GM19240 (cell line): ENCODE measurements around the gene PSMA7.
"Not testable (repeated sequence)": the region's sequence is repeated elsewhere in the genome, so short reads cannot be mapped to it uniquely, and the experiment has no call there.

Source experiments
- DNase-seq: peaks from one replicate; pipeline ENCODE4 v3.0.0; 2011; ENCODE audit warnings: low spot score; ENCODE audit not compliant: insufficient read length

Gene PSMA7

DNA sequence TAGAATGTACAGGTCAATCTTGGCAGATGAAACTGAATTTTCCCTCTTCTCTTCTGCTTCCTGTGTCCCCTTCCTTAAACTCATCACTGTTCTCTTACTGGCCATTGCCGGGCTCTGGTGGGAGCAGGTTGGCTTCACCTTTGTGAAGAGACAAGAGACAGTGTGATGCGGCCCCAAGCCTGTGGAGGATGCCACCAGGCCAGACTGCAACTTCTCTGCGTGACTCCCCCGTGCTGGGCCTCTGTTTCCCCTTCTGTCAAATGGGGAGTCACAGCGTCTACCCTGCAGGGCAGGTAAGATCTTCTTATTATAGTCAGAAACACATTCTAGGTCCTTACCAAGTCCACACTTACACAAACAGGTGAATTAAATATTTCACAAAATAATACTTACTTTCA lies 22.8 kb downstream of the PSMA7 start:
- DNase-seq = no peak

GRCh38 chr20:62119591-62120364 lies 23.4 kb downstream of the PSMA7 start:
- no peak for DNase-seq

GRCh38 chr20:62119115-62119514 lies 24.1 kb downstream of the PSMA7 start:
- DNase-seq = no peak

GRCh38 chr20:62118113-62119043 lies 24.8 kb downstream of the PSMA7 start:
- DNase-seq = no peak

- no peak for DNase-seq
Observed at GRCh38 chr20:62117658-62118057, 25.5 kb downstream of the PSMA7 start.

GRCh38 chr20:62117362-62117646 lies 25.9 kb downstream of the PSMA7 start:
- DNase-seq = no peak

GRCh38 chr20:62116558-62117361 lies 26.4 kb downstream of the PSMA7 start:
- no peak for DNase-seq

DNA sequence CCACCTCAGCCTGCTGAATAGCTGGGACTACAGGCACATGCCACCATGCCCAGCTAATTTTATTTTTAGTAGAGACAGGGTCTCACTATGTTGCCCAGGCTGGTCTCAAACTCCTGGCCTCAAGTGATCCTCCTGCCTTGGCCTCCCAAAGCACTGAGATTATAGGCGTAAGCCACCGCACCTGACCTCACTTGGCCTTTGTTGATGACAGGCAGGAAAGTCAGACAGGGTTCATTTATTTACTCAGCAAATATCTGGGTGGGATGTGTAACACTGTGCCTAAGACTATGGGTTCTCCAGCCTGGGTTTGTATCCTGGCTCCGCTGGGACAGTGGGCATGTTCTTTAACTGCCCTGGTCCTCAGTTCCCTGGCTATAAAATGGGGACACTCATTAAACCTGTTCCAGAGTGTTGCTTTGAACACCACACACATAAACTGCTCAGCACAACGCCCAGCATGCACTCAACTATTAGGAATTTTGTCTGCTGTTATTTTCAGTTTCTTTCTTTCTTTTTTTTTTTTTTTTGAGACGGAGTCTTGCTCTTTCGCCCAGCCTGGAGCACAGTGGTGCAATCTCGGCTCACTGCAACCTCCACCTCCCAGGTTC lies 27.3 kb downstream of the PSMA7 start:
- not testable (repeated sequence) for DNase-seq

DNA sequence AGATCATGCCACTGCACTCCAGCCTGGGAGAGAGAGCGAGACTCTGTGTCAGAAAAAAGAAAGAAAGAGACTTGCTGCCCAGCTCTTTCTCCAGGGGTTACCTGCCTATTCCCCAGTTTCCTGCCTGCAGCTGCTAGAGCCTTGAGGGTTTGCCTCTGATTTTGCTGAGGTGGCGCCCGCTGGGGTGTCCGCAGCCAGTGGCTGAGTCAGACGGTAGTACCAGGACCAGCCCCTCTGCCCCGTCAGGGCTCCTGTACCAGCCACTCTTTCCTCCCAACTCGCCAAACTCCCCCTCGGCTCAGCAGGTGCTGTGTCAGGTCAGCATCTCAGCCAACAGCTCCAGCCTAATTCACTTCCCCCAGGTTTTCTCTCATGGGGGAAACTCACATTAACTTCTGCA lies 28.3 kb downstream of the PSMA7 start:
- DNase-seq = no peak

DNA sequence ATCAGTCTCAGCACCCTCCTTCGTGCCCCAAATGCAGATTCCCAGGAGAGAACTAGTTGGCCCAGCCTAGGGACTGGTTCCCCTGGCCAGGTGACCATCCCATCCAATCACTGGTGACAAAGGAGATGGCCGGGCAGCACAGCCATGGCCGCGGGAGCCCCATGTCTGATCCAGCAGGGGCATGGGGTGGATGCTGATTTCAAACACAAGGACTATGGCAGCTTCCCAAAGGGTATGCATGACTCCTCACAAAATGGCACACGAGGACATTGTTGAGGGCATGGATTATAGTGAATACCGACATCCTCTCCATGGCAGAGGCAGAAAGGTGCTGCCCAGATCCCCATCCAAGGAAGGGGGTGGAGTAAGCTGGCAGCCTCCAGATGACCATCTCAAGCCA lies 30.8 kb downstream of the PSMA7 start:
- DNase-seq = no peak

- DNase-seq = no peak
Observed at GRCh38 chr20:62111148-62111547, 32.0 kb downstream of the PSMA7 start.

DNA sequence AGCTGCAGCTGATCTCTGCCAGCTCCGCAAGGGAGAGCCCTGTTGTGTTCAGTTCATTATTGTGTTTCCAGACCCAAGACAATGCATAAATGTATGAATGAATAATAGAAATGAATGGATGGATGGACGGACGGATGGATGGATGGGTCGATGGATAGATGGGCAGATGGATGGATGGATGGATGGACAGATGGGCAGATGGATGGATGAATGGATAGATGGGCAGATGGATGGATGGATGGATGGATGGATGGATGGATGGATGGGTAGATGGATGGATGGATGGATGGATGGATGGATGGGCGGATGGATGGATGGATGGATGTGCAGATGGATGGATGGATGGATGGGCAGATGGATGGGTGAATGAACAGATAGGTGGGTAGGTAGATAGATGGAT lies 37.6 kb downstream of the PSMA7 start:
- DNase-seq = no peak

DNA sequence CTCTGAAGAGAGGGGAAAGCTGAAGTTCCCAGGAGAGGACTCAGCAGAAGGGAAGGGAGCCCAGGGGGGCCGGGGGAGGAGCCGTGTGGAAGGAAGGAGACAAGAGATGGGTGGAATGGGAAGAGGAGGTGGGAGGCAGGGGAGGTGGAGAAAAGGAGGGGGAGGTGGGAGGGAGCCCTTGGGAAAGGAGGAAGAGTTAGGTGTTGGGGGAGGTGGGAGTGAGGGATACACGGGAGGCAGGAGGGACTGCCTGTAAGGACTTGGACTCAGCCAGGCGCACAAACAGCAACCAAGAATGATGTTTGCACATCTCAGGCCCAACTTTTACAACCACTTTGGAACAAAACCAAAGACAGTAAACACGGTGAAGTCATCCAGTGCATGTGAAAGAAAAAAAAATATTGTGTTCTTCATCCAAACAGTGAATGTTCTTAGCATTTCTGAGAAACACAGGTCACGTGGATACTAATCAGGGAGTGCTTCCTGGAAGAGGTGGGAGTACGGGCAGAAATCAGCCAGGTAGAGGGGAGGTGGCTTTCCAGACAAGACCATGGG lies 38.3 kb downstream of the PSMA7 start:
- DNase-seq = no peak

- DNase-seq = no peak
Observed at GRCh38 chr20:62104234-62104789, 38.9 kb downstream of the PSMA7 start.

DNA sequence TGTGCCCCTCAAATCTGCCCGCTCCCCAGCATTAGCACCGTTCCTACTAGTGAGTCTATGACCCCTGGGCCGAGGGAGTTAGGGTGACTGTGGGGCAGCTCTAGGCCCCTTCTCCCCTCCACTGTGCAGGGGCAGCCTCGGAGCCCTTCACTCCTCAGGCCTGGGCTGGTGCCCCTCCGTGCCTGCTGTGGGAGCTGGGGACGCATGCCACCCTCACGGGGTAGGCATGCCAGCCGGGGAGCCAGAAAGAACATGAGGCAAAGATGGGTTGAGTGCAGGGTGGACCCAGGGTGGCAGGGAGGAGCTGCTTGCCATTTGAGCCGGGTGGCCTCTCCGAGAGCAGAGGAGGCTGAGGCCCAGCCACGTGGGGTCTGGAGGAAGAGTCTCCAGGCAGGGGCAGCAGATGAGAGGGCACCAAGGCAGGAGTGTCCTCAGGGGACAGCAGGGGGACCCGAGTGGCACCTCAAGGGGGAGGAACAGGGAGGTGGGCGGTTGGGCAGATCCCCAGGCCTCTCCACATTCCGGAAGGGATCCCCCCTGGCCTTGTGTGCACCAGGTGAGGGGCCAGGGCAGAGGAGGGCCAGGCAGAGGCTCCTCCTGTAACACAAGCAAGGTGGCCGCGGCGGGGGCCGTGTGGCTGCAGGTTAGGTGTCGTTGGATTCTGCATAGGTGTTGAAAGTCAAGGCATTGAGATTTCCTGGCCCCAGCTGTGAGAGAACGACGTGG lies 39.5 kb downstream of the PSMA7 start:
- no peak for DNase-seq

- DNase-seq = no peak
Observed at GRCh38 chr20:62101078-62101477, 42.1 kb downstream of the PSMA7 start.

- no peak for DNase-seq
Observed at GRCh38 chr20:62097881-62098407, 45.2 kb downstream of the PSMA7 start.

DNA sequence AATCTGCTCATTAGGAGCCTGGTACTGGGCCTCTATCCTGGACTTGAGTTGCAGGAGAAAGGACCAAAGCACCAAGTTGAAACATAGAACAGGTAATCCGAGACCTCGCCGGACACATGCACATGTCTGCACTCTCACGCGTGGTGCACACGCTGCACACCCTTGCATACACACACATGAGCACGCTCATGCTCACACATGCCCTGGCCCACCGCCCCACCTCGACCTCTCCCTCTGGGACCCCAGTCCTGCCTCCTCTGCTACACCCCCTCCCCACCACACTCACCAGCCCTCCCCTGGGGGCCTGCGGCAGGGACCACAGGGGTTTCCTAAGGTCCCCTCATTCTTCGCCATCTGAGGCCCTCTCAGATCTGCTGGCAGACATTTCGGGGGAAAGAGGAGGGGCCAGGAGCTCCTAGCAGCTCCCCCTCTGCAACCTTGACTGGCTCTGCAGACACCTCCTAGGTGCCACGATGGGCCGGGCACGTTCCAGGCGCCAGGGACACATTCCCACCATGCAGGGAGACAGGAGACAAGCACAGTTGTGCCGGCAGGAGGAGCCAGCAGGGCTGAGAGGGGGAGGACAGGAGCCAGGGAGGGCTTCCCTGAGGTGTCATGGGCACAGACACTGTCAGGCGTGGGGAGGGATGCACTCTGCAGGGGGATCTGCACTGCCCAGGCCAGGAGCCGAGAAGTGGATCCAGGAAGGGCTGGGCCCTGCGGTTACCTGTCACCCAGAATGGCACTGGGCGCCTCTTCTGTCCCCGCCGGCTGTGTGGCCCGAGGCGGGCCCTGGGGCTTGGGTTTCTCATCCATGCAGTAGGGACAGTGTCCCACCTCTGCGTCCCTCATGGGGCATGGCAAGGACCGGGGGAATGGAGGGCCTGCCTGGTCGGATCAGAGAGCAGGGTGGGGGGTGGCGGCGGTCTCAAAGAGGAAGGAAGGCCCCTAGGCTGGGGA lies 46.5 kb downstream of the PSMA7 start:
- DNase-seq = no peak

DNA sequence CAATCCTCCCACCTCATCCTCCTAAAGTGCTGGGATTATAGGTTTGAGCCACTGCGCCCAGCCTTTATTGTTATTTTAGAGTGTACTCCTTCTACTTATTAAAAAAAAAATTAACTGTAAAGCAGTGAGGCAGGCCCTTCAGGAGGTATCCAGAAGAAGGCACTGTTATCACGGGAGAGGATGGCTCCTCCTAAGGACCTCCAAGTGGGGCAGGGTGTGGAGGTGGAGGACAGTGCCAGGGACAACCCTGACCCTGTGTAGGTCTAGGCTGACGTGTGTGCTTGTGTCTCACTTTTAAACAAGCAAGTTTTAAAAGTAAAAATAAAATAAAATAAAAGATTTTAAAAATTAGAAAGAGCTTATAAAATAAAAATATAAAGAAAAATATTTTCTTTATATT lies 53.8 kb downstream of the PSMA7 start:
- no peak for DNase-seq
